HEK293 (cell line): ENCODE results near the gene DNMT1.
A peak's percentile ranks its signal among the peaks of the same experiment; 100 is the strongest.

Experiments
- FEZF1 ChIP-seq: fragments of 450-650 bp; formaldehyde crosslinking; IDR thresholded peaks from 2 replicates; pipeline ENCODE4 v1.5.1; 2016; ENCODE audit warnings: missing biosample characterization, missing genetic modification characterization
- GLIS1 ChIP-seq: fragments of 450-650 bp; formaldehyde crosslinking; IDR thresholded peaks from 2 replicates; pipeline ENCODE4 v1.5.1; 2016; ENCODE audit warnings: missing biosample characterization, missing genetic modification characterization
- REPIN1 ChIP-seq: fragments of 450-650 bp; formaldehyde crosslinking; IDR thresholded peaks from 2 replicates; pipeline ENCODE4 v1.5.1; 2017; ENCODE audit warnings: missing biosample characterization, missing genetic modification characterization, low read depth
- ZBTB1 ChIP-seq: fragments of 450-650 bp; formaldehyde crosslinking; IDR thresholded peaks from 2 replicates; pipeline ENCODE4 v1.5.1; 2016; ENCODE audit warnings: missing biosample characterization, missing genetic modification characterization
- ZNF148 ChIP-seq: fragments of 450-650 bp; formaldehyde crosslinking; IDR thresholded peaks from 2 replicates; pipeline ENCODE4 v1.5.0; 2017; ENCODE audit warnings: missing biosample characterization, missing genetic modification characterization, borderline replicate concordance
- ZNF274 ChIP-seq, 2 experiments: fragments of 200-500 bp in 1 of 2; fragments of 450-650 bp in 1 of 2; sonication (Bioruptor generic) in 1 of 2; formaldehyde crosslinking in 1 of 2; IDR thresholded peaks; 2 replicates each; pipeline versions ENCODE4 v1.5.1 to v1.6.1; 2014 to 2016; ENCODE audit warnings: borderline replicate concordance in 1 of 2, inconsistent platforms in 1 of 2, low read length in 1 of 2, missing biosample characterization in 1 of 2, missing genetic modification characterization in 1 of 2
- ZNF341 ChIP-seq: fragments of 450-650 bp; formaldehyde crosslinking; IDR thresholded peaks from 2 replicates; pipeline ENCODE4; 2016; ENCODE audit warnings: low read depth, missing biosample characterization, missing genetic modification characterization
- ZNF354C ChIP-seq: fragments of 450-650 bp; formaldehyde crosslinking; IDR thresholded peaks from 2 replicates; pipeline ENCODE4 v1.5.1; 2016; ENCODE audit warnings: missing biosample characterization, missing genetic modification characterization, low read depth, borderline replicate concordance
- ZNF596 ChIP-seq: fragments of 450-650 bp; IDR thresholded peaks from 2 replicates; pipeline ENCODE4 v1.5.0; 2018; ENCODE audit warnings: missing biosample characterization, mild to moderate bottlenecking, missing genetic modification characterization, moderate library complexity
- ZNF677 ChIP-seq: fragments of 450-650 bp; IDR thresholded peaks from 2 replicates; pipeline ENCODE4 v1.5.0; 2018; ENCODE audit warnings: missing biosample characterization, mild to moderate bottlenecking, missing genetic modification characterization, moderate library complexity
- ZNF701 ChIP-seq: fragments of 450-650 bp; formaldehyde crosslinking; IDR thresholded peaks from 2 replicates; pipeline ENCODE4 v1.5.1; 2016; ENCODE audit warnings: missing biosample characterization, missing genetic modification characterization
- TF ChIP-seq, protein P1 (sequence below): fragments of 450-650 bp; formaldehyde crosslinking; IDR thresholded peaks from 2 replicates; pipeline ENCODE4 v1.5.1; 2016; ENCODE audit warnings: missing biosample characterization, missing genetic modification characterization, borderline replicate concordance
- TF ChIP-seq, protein P2 (sequence below): fragments of 450-650 bp; formaldehyde crosslinking; IDR thresholded peaks from 2 replicates; pipeline ENCODE4 v1.5.1; 2016; ENCODE audit warnings: missing biosample characterization, missing genetic modification characterization, low read depth
- TF ChIP-seq, protein P3 (sequence below): fragments of 450-650 bp; formaldehyde crosslinking; IDR thresholded peaks from 2 replicates; pipeline ENCODE4 v1.5.1; 2016; ENCODE audit warnings: missing biosample characterization, missing genetic modification characterization
- TF ChIP-seq, protein P4 (sequence below): fragments of 450-650 bp; formaldehyde crosslinking; IDR thresholded peaks from 2 replicates; pipeline ENCODE4 v1.5.1; 2017; ENCODE audit warnings: missing biosample characterization, mild to moderate bottlenecking, missing genetic modification characterization, moderate library complexity

The DNMT1 gene

GRCh38 chr19:10106100-10106936 is 88.4 kb downstream of the DNMT1 start, which contains the start of gene PPAN (continued):
- TF ChIP-seq, protein P1, sequence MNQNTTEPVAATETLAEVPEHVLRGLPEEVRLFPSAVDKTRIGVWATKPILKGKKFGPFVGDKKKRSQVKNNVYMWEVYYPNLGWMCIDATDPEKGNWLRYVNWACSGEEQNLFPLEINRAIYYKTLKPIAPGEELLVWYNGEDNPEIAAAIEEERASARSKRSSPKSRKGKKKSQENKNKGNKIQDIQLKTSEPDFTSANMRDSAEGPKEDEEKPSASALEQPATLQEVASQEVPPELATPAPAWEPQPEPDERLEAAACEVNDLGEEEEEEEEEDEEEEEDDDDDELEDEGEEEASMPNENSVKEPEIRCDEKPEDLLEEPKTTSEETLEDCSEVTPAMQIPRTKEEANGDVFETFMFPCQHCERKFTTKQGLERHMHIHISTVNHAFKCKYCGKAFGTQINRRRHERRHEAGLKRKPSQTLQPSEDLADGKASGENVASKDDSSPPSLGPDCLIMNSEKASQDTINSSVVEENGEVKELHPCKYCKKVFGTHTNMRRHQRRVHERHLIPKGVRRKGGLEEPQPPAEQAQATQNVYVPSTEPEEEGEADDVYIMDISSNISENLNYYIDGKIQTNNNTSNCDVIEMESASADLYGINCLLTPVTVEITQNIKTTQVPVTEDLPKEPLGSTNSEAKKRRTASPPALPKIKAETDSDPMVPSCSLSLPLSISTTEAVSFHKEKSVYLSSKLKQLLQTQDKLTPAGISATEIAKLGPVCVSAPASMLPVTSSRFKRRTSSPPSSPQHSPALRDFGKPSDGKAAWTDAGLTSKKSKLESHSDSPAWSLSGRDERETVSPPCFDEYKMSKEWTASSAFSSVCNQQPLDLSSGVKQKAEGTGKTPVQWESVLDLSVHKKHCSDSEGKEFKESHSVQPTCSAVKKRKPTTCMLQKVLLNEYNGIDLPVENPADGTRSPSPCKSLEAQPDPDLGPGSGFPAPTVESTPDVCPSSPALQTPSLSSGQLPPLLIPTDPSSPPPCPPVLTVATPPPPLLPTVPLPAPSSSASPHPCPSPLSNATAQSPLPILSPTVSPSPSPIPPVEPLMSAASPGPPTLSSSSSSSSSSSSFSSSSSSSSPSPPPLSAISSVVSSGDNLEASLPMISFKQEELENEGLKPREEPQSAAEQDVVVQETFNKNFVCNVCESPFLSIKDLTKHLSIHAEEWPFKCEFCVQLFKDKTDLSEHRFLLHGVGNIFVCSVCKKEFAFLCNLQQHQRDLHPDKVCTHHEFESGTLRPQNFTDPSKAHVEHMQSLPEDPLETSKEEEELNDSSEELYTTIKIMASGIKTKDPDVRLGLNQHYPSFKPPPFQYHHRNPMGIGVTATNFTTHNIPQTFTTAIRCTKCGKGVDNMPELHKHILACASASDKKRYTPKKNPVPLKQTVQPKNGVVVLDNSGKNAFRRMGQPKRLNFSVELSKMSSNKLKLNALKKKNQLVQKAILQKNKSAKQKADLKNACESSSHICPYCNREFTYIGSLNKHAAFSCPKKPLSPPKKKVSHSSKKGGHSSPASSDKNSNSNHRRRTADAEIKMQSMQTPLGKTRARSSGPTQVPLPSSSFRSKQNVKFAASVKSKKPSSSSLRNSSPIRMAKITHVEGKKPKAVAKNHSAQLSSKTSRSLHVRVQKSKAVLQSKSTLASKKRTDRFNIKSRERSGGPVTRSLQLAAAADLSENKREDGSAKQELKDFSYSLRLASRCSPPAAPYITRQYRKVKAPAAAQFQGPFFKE (tag by site-specific recombination), result no peak
- no peak for TF ChIP-seq ZNF677 (tag by site-specific recombination)
- TF ChIP-seq ZBTB1 (tag by site-specific recombination), result no peak; the same call in 1 of the 2 replicates
- TF ChIP-seq, protein P2, sequence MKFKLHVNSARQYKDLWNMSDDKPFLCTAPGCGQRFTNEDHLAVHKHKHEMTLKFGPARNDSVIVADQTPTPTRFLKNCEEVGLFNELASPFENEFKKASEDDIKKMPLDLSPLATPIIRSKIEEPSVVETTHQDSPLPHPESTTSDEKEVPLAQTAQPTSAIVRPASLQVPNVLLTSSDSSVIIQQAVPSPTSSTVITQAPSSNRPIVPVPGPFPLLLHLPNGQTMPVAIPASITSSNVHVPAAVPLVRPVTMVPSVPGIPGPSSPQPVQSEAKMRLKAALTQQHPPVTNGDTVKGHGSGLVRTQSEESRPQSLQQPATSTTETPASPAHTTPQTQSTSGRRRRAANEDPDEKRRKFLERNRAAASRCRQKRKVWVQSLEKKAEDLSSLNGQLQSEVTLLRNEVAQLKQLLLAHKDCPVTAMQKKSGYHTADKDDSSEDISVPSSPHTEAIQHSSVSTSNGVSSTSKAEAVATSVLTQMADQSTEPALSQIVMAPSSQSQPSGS (tag by site-specific recombination), result no peak
- peak; percentile 89 for TF ChIP-seq GLIS1
- TF ChIP-seq REPIN1 (tag by site-specific recombination), result 0 out of 2 replicates have a peak, but pooled peaks have one; percentile 23
- peak; percentile 71 for TF ChIP-seq ZNF341 (tag by site-specific recombination)
- TF ChIP-seq, protein P3, sequence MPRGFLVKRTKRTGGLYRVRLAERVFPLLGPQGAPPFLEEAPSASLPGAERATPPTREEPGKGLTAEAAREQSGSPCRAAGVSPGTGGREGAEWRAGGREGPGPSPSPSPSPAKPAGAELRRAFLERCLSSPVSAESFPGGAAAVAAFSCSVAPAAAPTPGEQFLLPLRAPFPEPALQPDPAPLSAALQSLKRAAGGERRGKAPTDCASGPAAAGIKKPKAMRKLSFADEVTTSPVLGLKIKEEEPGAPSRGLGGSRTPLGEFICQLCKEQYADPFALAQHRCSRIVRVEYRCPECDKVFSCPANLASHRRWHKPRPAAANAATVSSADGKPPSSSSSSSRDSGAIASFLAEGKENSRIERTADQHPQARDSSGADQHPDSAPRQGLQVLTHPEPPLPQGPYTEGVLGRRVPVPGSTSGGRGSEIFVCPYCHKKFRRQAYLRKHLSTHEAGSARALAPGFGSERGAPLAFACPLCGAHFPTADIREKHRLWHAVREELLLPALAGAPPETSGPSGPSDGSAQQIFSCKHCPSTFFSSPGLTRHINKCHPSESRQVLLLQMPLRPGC (tag by site-specific recombination), result no peak
- no peak for TF ChIP-seq ZNF148
- TF ChIP-seq ZNF354C (tag by site-specific recombination), result no peak
- TF ChIP-seq, protein P4, sequence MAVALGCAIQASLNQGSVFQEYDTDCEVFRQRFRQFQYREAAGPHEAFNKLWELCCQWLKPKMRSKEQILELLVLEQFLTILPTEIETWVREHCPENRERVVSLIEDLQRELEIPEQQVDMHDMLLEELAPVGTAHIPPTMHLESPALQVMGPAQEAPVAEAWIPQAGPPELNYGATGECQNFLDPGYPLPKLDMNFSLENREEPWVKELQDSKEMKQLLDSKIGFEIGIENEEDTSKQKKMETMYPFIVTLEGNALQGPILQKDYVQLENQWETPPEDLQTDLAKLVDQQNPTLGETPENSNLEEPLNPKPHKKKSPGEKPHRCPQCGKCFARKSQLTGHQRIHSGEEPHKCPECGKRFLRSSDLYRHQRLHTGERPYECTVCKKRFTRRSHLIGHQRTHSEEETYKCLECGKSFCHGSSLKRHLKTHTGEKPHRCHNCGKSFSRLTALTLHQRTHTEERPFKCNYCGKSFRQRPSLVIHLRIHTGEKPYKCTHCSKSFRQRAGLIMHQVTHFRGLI (tag by site-specific recombination), result no peak
- TF ChIP-seq FEZF1 (tag by site-specific recombination), result no peak
- no peak for TF ChIP-seq ZNF701 (tag by site-specific recombination)
- no peak for TF ChIP-seq ZNF274 (IDR thresholded peaks at IDR 0.05; ENCODE audit: low read length)
- no peak for TF ChIP-seq ZNF274 (tag by site-specific recombination; IDR thresholded peaks at IDR 0.05; ENCODE audit: borderline replicate concordance)
- no peak for TF ChIP-seq ZNF596 (tag by site-specific recombination)
